GM21825 (cell line): ENCODE results near the gene FARP1.

Experiments used
- ATAC-seq: cut with Tn5 transposase; IDR thresholded peaks from one replicate; pipeline ENCODE4 v1.9.1; 2021; ENCODE audit warnings: mild to moderate bottlenecking, moderate library complexity; ENCODE audit not compliant: unreplicated experiment

Gene FARP1

GRCh38 chr13:98489446-98490194 lies 346.7 kb downstream of the FARP1 start:
- no peak for ATAC-seq

- no peak for ATAC-seq
These were observed 347.4 kb downstream of the FARP1 start for GRCh38 chr13:98490195-98490836.

- ATAC-seq: no peak
These were observed 348.0 kb downstream of the FARP1 start for GRCh38 chr13:98490866-98491265.

- no peak for ATAC-seq
These were observed 349.6 kb downstream of the FARP1 start for GRCh38 chr13:98492335-98493041.

- no peak for ATAC-seq
These were observed 350.3 kb downstream of the FARP1 start for GRCh38 chr13:98493042-98493712.

- no peak for ATAC-seq
These were observed 351.9 kb downstream of the FARP1 start for GRCh38 chr13:98494769-98495168.

- ATAC-seq: no peak
These were observed 353.0 kb downstream of the FARP1 start for GRCh38 chr13:98495627-98496478.

GRCh38 chr13:98496479-98496791 lies 353.5 kb downstream of the FARP1 start:
- no peak for ATAC-seq

- ATAC-seq: no peak
These were observed 354.1 kb downstream of the FARP1 start for GRCh38 chr13:98496966-98497365.

- peak; percentile 77 for ATAC-seq
These were observed 358.1 kb downstream of the FARP1 start for GRCh38 chr13:98500963-98501421.

- ATAC-seq: no peak
These were observed 360.5 kb downstream of the FARP1 start for GRCh38 chr13:98503175-98504028.

GRCh38 chr13:98504029-98504351 lies 361.1 kb downstream of the FARP1 start:
- ATAC-seq: no peak

GRCh38 chr13:98504371-98504963 lies 361.6 kb downstream of the FARP1 start:
- ATAC-seq: peak; percentile 63
